HEK293T (cell line): Measurements from ENCODE around the gene WWTR1.

Experiments
- ARNT ChIP-seq: fragments of 450-650 bp; IDR thresholded peaks from 2 replicates; pipeline ENCODE4 v1.6.1; 2017; ENCODE audit warnings: mild to moderate bottlenecking
- BHLHE40 ChIP-seq: fragments of 450-650 bp; IDR thresholded peaks from 2 replicates; pipeline ENCODE4 v1.6.1; 2016; ENCODE audit warnings: mild to moderate bottlenecking, moderate library complexity, borderline replicate concordance
- ELF4 ChIP-seq: fragments of 450-650 bp; IDR thresholded peaks from 2 replicates; pipeline ENCODE4 v1.6.1; 2017; ENCODE audit warnings: antibody characterized with exemption
- FOXA1 ChIP-seq: fragments of 450-650 bp; IDR thresholded peaks from 2 replicates; pipeline ENCODE4 v1.6.1; 2016; ENCODE audit warnings: mild to moderate bottlenecking
- FOXM1 ChIP-seq: fragments of 450-650 bp; IDR thresholded peaks from 2 replicates; pipeline ENCODE4 v1.6.1; 2017; ENCODE audit warnings: mild to moderate bottlenecking, borderline replicate concordance
- HDGF ChIP-seq: fragments of 450-650 bp; IDR thresholded peaks from 2 replicates; pipeline ENCODE4 v1.6.1; 2017; ENCODE audit warnings: antibody characterized with exemption, borderline replicate concordance
- NFRKB ChIP-seq: fragments of 450-650 bp; IDR thresholded peaks from 2 replicates; pipeline ENCODE4 v1.6.1; 2016; ENCODE audit warnings: mild to moderate bottlenecking, moderate library complexity
- PKNOX1 ChIP-seq: fragments of 450-650 bp; IDR thresholded peaks from 2 replicates; pipeline ENCODE4 v1.6.1; 2016
- SP1 ChIP-seq: fragments of 450-650 bp; IDR thresholded peaks from 2 replicates; pipeline ENCODE4 v1.6.1; 2017
- SUZ12 ChIP-seq: fragments of 450-650 bp; IDR thresholded peaks from 2 replicates; pipeline ENCODE4 v1.6.1; 2016; ENCODE audit warnings: mild to moderate bottlenecking
- TARDBP ChIP-seq: fragments of 450-650 bp; IDR thresholded peaks from 2 replicates; pipeline ENCODE4 v1.6.1; 2016

GRCh38 chr3:149596134-149596770, 61.6 kb downstream of the WWTR1 start:
- TF ChIP-seq TARDBP (no peak), FOXA1 (no peak), NFRKB (no peak), BHLHE40 (no peak), SUZ12 (no peak), FOXM1 (no peak), HDGF (no peak), SP1 (no peak), ELF4 (no peak), ARNT (no peak), PKNOX1 (no peak)
